ENCODE measurements around the gene TEAD1.

GRCh38 chr11:12842933-12843636, 168.9 kb downstream of the TEAD1 start:
- TF ChIP-seq CTCF (IDR thresholded peaks at IDR 0.05; ENCODE audit: insufficient read depth, low read length) (no peak), POLR2AphosphoS5 (IDR thresholded peaks at IDR 0.05; ENCODE audit: low read depth) (no peak), GABPA (IDR thresholded peaks at IDR 0.05; ENCODE audit: low read depth) (no peak)
